GM19023 (cell line): ENCODE measurements around the gene NCDN.

Experiments
- ATAC-seq: cut with Tn5 transposase; IDR thresholded peaks from one replicate; pipeline ENCODE4 v1.9.1; 2021; ENCODE audit warnings: mild to moderate bottlenecking, moderate library complexity; ENCODE audit not compliant: unreplicated experiment

The NCDN gene

GRCh38 chr1:35589516-35590427 lies 32.2 kb downstream of the NCDN start:
- no peak for ATAC-seq

GRCh38 chr1:35590476-35591040 lies 33.0 kb downstream of the NCDN start:
- ATAC-seq = no peak

- ATAC-seq = no peak
Measured at GRCh38 chr1:35591211-35591610, 33.6 kb downstream of the NCDN start.

GRCh38 chr1:35592991-35593769 lies 35.6 kb downstream of the NCDN start:
- ATAC-seq = no peak

- no peak for ATAC-seq
Measured at GRCh38 chr1:35594005-35594760, 36.6 kb downstream of the NCDN start.

GRCh38 chr1:35595684-35596083 lies 38.1 kb downstream of the NCDN start:
- no peak for ATAC-seq

GRCh38 chr1:35597870-35598269 lies 40.3 kb downstream of the NCDN start:
- no peak for ATAC-seq

GRCh38 chr1:35598895-35599294 lies 41.3 kb downstream of the NCDN start:
- ATAC-seq = no peak

GRCh38 chr1:35599411-35599810 lies 41.8 kb downstream of the NCDN start:
- no peak for ATAC-seq

GRCh38 chr1:35600593-35600992 lies 43.0 kb downstream of the NCDN start:
- ATAC-seq = no peak

- ATAC-seq = no peak
Measured at GRCh38 chr1:35603468-35603867, 45.9 kb downstream of the NCDN start.

- no peak for ATAC-seq
Measured at GRCh38 chr1:35603941-35604340, 46.3 kb downstream of the NCDN start.

GRCh38 chr1:35605071-35605866 lies 47.7 kb downstream of the NCDN start:
- ATAC-seq = no peak

- ATAC-seq = no peak
Measured at GRCh38 chr1:35605867-35606182, 48.2 kb downstream of the NCDN start.

GRCh38 chr1:35611655-35612054 lies 54.1 kb downstream of the NCDN start:
- ATAC-seq = no peak

GRCh38 chr1:35615440-35615839 lies 57.8 kb downstream of the NCDN start:
- ATAC-seq = no peak
